Measurements from ENCODE around the gene CIAO2B.
"Not testable (repeated sequence)": the region's sequence is repeated elsewhere in the genome, so short reads cannot be mapped to it uniquely, and the experiment has no call there.

CIAO2B gene

GRCh38 chr16:66934138-66934838 is at the start of gene CIAO2B:
Gene CIAO2B, minus strand, starts transcription at chr16:66934402. Its CDS starts 38 bp downstream, at chr16:66934364.
- peak within 1 kb of the TSS; percentile 78 for H3K4me3 ChIP-seq (ENCODE audit: low read depth, low read length)
- TF ChIP-seq CTCF (IDR thresholded peaks at IDR 0.05; ENCODE audit: borderline replicate concordance, insufficient read depth, low read depth, low read length) = no peak

GRCh38 chr16:66983033-66983432 is 48.8 kb upstream of the CIAO2B start:
- TF ChIP-seq CTCF (IDR thresholded peaks at IDR 0.05; ENCODE audit: borderline replicate concordance, insufficient read depth, low read depth, low read length) = no peak
- no peak overlapping the region for H3K4me3 ChIP-seq (ENCODE audit: low read depth, low read length)

GRCh38 chr16:66979011-66979717 is 45.0 kb upstream of the CIAO2B start:
- no peak overlapping the region for H3K4me3 ChIP-seq (ENCODE audit: low read depth, low read length)
- no peak for TF ChIP-seq CTCF (IDR thresholded peaks at IDR 0.05; ENCODE audit: borderline replicate concordance, insufficient read depth, low read depth, low read length)

- TF ChIP-seq CTCF (IDR thresholded peaks at IDR 0.05; ENCODE audit: borderline replicate concordance, insufficient read depth, low read depth, low read length) = peak; percentile 92
Observed at GRCh38 chr16:66977341-66978113, 43.3 kb upstream of the CIAO2B start.

GRCh38 chr16:66976746-66977145 is 42.5 kb upstream of the CIAO2B start:
- no peak overlapping the region for H3K4me3 ChIP-seq (ENCODE audit: low read depth, low read length)
- no peak for TF ChIP-seq CTCF (IDR thresholded peaks at IDR 0.05; ENCODE audit: borderline replicate concordance, insufficient read depth, low read depth, low read length)

More at GRCh38 chr16:66977341-66978113, 43.3 kb upstream of the CIAO2B start:
- no peak overlapping the region for H3K4me3 ChIP-seq (ENCODE audit: low read depth, low read length)

- no peak for TF ChIP-seq CTCF (IDR thresholded peaks at IDR 0.05; ENCODE audit: borderline replicate concordance, insufficient read depth, low read depth, low read length)
- H3K4me3 ChIP-seq (ENCODE audit: low read depth, low read length) = no peak overlapping the region
Observed at GRCh38 chr16:66975302-66975893, 41.2 kb upstream of the CIAO2B start.

- H3K4me3 ChIP-seq (ENCODE audit: low read depth, low read length) = not testable (repeated sequence)
Observed at GRCh38 chr16:66974932-66975246, 40.7 kb upstream of the CIAO2B start.

- H3K4me3 ChIP-seq (ENCODE audit: low read depth, low read length) = not testable (repeated sequence)
Observed at GRCh38 chr16:66974156-66974931, 40.1 kb upstream of the CIAO2B start.

Measured in GM12875 (cell line).